H9 (cell line): ENCODE results near the gene MDFIC. TPM values are rescaled to one million over a fixed set of nuclear protein-coding genes. Genes with fewer than 3 reads are reported as not detected.

Experiments used
- DNase-seq: peaks from one replicate; pipeline ENCODE4 v3.0.0-alpha.2; 2017
- H2AFZ ChIP-seq: one replicate; pipeline ENCODE4 v1.6.1; 2013; ENCODE audit warnings: mild to moderate bottlenecking, low read length, control low read depth, moderate library complexity
- H2AK5ac ChIP-seq: 2 replicates; pipeline ENCODE4 v1.6.1; 2013; ENCODE audit warnings: low read length, control low read depth, mixed read lengths; ENCODE audit not compliant: insufficient read length
- H2BK120ac ChIP-seq: one replicate; pipeline ENCODE4 v1.6.1; 2013; ENCODE audit warnings: low read depth, mild to moderate bottlenecking, low read length, control low read depth, inconsistent platforms; ENCODE audit not compliant: poor library complexity, severe bottlenecking
- H2BK12ac ChIP-seq: 2 replicates; pipeline ENCODE4 v1.6.1; 2013; ENCODE audit warnings: low read length, control low read depth, mixed read lengths, low read depth; ENCODE audit not compliant: insufficient read length
- H2BK15ac ChIP-seq: 2 replicates; pipeline ENCODE4 v1.6.1; 2013; ENCODE audit warnings: low read depth, low read length, control low read depth
- H2BK20ac ChIP-seq: one replicate; pipeline ENCODE4 v1.6.1; 2013; ENCODE audit warnings: low read depth, mild to moderate bottlenecking, low read length, control low read depth, inconsistent platforms; ENCODE audit not compliant: poor library complexity, severe bottlenecking
- H2BK5ac ChIP-seq: 2 replicates; pipeline ENCODE4 v1.6.1; 2013; ENCODE audit warnings: low read length, control low read depth, mixed read lengths; ENCODE audit not compliant: insufficient read length
- H3K14ac ChIP-seq: 2 replicates; pipeline ENCODE4 v1.6.1; 2013; ENCODE audit warnings: low read length, control low read depth; ENCODE audit not compliant: insufficient read depth
- H3K18ac ChIP-seq: 2 replicates; pipeline ENCODE4 v1.6.1; 2013; ENCODE audit warnings: low read depth, mild to moderate bottlenecking, mixed read lengths, low read length, control low read depth; ENCODE audit not compliant: insufficient read length
- H3K23ac ChIP-seq: 2 replicates; pipeline ENCODE4 v1.6.1; 2013; ENCODE audit warnings: low read length, control low read depth, mixed read lengths, low read depth; ENCODE audit not compliant: insufficient read length
- H3K23me2 ChIP-seq: 2 replicates; pipeline ENCODE4 v1.6.1; 2013; ENCODE audit warnings: low read depth, mild to moderate bottlenecking, mixed read lengths, low read length, control low read depth; ENCODE audit not compliant: insufficient read length, poor library complexity, severe bottlenecking
- H3K27ac ChIP-seq: 2 replicates; pipeline ENCODE4 v1.5.1; 2013; ENCODE audit warnings: low read length, control low read depth, mixed read lengths, low read depth; ENCODE audit not compliant: insufficient read length
- H3K27me3 ChIP-seq: 2 replicates; pipeline ENCODE4 v1.6.1; 2013; ENCODE audit warnings: low read length, control low read depth, inconsistent platforms; ENCODE audit not compliant: insufficient read depth
- H3K4ac ChIP-seq: 2 replicates; pipeline ENCODE4 v1.6.1; 2013; ENCODE audit warnings: low read depth, mild to moderate bottlenecking, control low read depth, inconsistent platforms, low read length, moderate library complexity
- H3K4me1 ChIP-seq: 2 replicates; pipeline ENCODE4 v1.6.1; 2013; ENCODE audit warnings: low read length, control low read depth, inconsistent platforms; ENCODE audit not compliant: insufficient read depth
- H3K4me2 ChIP-seq: 2 replicates; pipeline ENCODE4 v1.6.1; 2013; ENCODE audit warnings: low read length, control low read depth, mixed read lengths; ENCODE audit not compliant: insufficient read length, insufficient read depth
- H3K56ac ChIP-seq: 2 replicates; pipeline ENCODE4 v1.6.1; 2013; ENCODE audit warnings: low read depth, mild to moderate bottlenecking, mixed read lengths, low read length, control low read depth; ENCODE audit not compliant: insufficient read length
- H3K79me1 ChIP-seq: 2 replicates; pipeline ENCODE4 v1.6.1; 2013; ENCODE audit warnings: low read depth, mild to moderate bottlenecking, moderate library complexity, low read length, control low read depth, inconsistent platforms; ENCODE audit not compliant: insufficient read depth, poor library complexity, severe bottlenecking
- H3K79me2 ChIP-seq: 2 replicates; pipeline ENCODE4 v1.6.1; 2013; ENCODE audit warnings: low read length, control low read depth, inconsistent platforms; ENCODE audit not compliant: insufficient read depth
- H3K9ac ChIP-seq: 2 replicates; pipeline ENCODE4 v1.6.1; 2013; ENCODE audit warnings: low read length, control low read depth, mixed read lengths; ENCODE audit not compliant: insufficient read length; ENCODE audit errors: extremely low read depth
- H3K9me3 ChIP-seq: one replicate; pipeline ENCODE4 v1.6.1; 2013; ENCODE audit warnings: low read depth, low read length, inconsistent platforms; ENCODE audit not compliant: control insufficient read depth
- H3T11ph ChIP-seq: one replicate; pipeline ENCODE4 v1.6.1; 2013; ENCODE audit warnings: mild to moderate bottlenecking, low read length, control low read depth, inconsistent platforms
- H4K20me1 ChIP-seq: one replicate; pipeline ENCODE4 v1.6.1; 2013; ENCODE audit not compliant: control insufficient read depth, insufficient read length, insufficient read depth
- H4K5ac ChIP-seq: 2 replicates; pipeline ENCODE4 v1.6.1; 2013; ENCODE audit warnings: low read depth, mild to moderate bottlenecking, mixed read lengths, low read length, control low read depth; ENCODE audit not compliant: insufficient read length
- H4K8ac ChIP-seq: replicated peaks from 2 replicates; pipeline ENCODE4 v1.6.1; 2013; ENCODE audit warnings: low read length, control low read depth, mixed read lengths, low read depth; ENCODE audit not compliant: insufficient read length
- H4K91ac ChIP-seq: 2 replicates; pipeline ENCODE4 v1.6.1; 2013; ENCODE audit warnings: low read depth, mild to moderate bottlenecking, moderate library complexity, mixed read lengths, low read length, control low read depth; ENCODE audit not compliant: insufficient read length
- H3K27ac Mint-ChIP-seq, 3 experiments: 2 replicates in 2 of 3; 3 replicates in 1 of 3; pipeline ENCODE4 v1.8.0; 2020 to 2021; ENCODE audit warnings: mixed read lengths in 3 of 3, mild to moderate bottlenecking in 1 of 3, moderate library complexity in 1 of 3
- H3K27me3 Mint-ChIP-seq: 2 replicates; pipeline ENCODE4 v1.8.0; 2021; ENCODE audit warnings: low read depth, mild to moderate bottlenecking, moderate library complexity, mixed read lengths
- H3K36me3 Mint-ChIP-seq, 3 experiments: 2 replicates in 2 of 3; 3 replicates in 1 of 3; pipeline ENCODE4 v1.8.0; 2020 to 2021; ENCODE audit warnings: low read depth in 3 of 3, mixed read lengths in 3 of 3; ENCODE audit not compliant: insufficient read depth in 1 of 3
- H3K4me1 Mint-ChIP-seq, 2 experiments: 2 replicates each; pipeline ENCODE4 v1.8.0; 2020; ENCODE audit warnings: mixed read lengths in 2 of 2
- H3K4me3 Mint-ChIP-seq, 2 experiments: 2 replicates in 1 of 2; 3 replicates in 1 of 2; pipeline ENCODE4 v1.8.0; 2020 to 2021; ENCODE audit warnings: mild to moderate bottlenecking in 2 of 2, mixed read lengths in 2 of 2, moderate library complexity in 1 of 2
- H3K9me3 Mint-ChIP-seq, 2 experiments: 2 replicates in 1 of 2; 3 replicates in 1 of 2; pipeline ENCODE4 v1.8.0; 2020; ENCODE audit warnings: mild to moderate bottlenecking in 2 of 2, mixed read lengths in 2 of 2, moderate library complexity in 1 of 2
- WGBS: extraction: QIAGEN DNeasy Blood & Tissue Kit; methylation state at CpG from one replicate; pipeline ENCODE4 v1.1.7; 2013; ENCODE audit warnings: missing lambda C conversion rate, low lambda C conversion rate, mixed read lengths; ENCODE audit not compliant: insufficient read length; ENCODE audit errors: extremely low coverage; 5-methylcytosine and 5-hydroxymethylcytosine counted together
- total RNA-seq: library from RNA; stranded (reverse); gene quantifications from 2 replicates; pipeline ENCODE4 v1.2.1, GENCODE V29; 2021
- TF ChIP-seq, protein P1 (sequence below): fragments of 200-600 bp; sonication (generic); conservative IDR thresholded peaks from 3 replicates; pipeline ENCODE4 v1.8.0; 2021; ENCODE audit warnings: antibody characterized with exemption, mild to moderate bottlenecking

Gene MDFIC
- total RNA-seq, 1 experiment from 2014 or later, result 2.0 TPM

DNA sequence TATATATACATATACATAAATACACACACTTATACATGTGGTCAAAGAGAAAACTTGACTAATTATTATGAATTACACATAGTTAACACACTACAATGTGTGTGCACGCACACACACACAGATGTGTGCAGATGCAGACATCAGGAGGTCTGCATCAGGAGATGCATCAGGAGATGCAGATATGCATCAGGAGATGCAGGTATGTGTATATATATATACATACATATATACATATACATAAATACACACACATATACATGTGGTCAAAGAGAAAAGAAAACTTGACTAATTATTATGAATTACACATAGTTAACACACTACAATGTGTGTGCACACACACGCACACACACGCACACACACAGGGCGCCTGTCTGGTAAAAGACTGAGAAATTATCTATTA is 31.3 kb upstream of the MDFIC start:
- Histone ChIP-seq H4K5ac (no peak overlapping the region), H3K14ac (no peak overlapping the region), H3K18ac (no peak overlapping the region), H2BK12ac (no peak overlapping the region), H3K9me3 (no peaks in the 10 kb centered on the region), H3K9ac (no peak overlapping the region), H2AK5ac (no peak overlapping the region), H3T11ph (no peak overlapping the region), H2BK15ac (no peak overlapping the region), H3K4me1 (no peaks in the 10 kb centered on the region), H3K4me2 (no peak overlapping the region), H3K27ac (no peak overlapping the region), H2AFZ (no peak overlapping the region), H3K79me1 (no peaks in the 10 kb centered on the region), H3K4ac (no peak overlapping the region), H3K79me2 (no peaks in the 10 kb centered on the region), H2BK120ac (no peak overlapping the region), H3K23me2 (no peaks in the 10 kb centered on the region), H3K23ac (no peak overlapping the region), H4K91ac (no peak overlapping the region), H4K20me1 (no peaks in the 10 kb centered on the region), H3K27me3 (no peaks in the 10 kb centered on the region), H4K8ac (no peak overlapping the region), H2BK5ac (no peak overlapping the region), H2BK20ac (no peak overlapping the region), H3K56ac (no peak overlapping the region)
- peaks cover 0 to 2% of the 10 kb centered on the region in 2 experiments; a peak in 1 of 5 replicates for H3K9me3 Mint-ChIP-seq
- DNase-seq, result no peak
- H3K36me3 Mint-ChIP-seq, result no peaks in the 10 kb centered on the region
- no CpG with 5 or more reads among the region's 4 CpGs for WGBS
- H3K27me3 Mint-ChIP-seq, result no peaks in the 10 kb centered on the region
- H3K4me1 Mint-ChIP-seq, result no peaks in the 10 kb centered on the region; a peak in 1 of 4 replicates
- H3K27ac Mint-ChIP-seq, result no peak overlapping the region
- TF ChIP-seq, protein P1, sequence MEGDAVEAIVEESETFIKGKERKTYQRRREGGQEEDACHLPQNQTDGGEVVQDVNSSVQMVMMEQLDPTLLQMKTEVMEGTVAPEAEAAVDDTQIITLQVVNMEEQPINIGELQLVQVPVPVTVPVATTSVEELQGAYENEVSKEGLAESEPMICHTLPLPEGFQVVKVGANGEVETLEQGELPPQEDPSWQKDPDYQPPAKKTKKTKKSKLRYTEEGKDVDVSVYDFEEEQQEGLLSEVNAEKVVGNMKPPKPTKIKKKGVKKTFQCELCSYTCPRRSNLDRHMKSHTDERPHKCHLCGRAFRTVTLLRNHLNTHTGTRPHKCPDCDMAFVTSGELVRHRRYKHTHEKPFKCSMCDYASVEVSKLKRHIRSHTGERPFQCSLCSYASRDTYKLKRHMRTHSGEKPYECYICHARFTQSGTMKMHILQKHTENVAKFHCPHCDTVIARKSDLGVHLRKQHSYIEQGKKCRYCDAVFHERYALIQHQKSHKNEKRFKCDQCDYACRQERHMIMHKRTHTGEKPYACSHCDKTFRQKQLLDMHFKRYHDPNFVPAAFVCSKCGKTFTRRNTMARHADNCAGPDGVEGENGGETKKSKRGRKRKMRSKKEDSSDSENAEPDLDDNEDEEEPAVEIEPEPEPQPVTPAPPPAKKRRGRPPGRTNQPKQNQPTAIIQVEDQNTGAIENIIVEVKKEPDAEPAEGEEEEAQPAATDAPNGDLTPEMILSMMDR, result no peak
- no peak overlapping the region for H3K4me3 Mint-ChIP-seq
